Measurements from ENCODE around the gene TERT. TPM values are rescaled to one million over a fixed set of nuclear protein-coding genes. Genes with fewer than 3 reads are reported as not detected.

Gene TERT
- total RNA-seq, 1 donor from 2014 or later = not detected

DNA sequence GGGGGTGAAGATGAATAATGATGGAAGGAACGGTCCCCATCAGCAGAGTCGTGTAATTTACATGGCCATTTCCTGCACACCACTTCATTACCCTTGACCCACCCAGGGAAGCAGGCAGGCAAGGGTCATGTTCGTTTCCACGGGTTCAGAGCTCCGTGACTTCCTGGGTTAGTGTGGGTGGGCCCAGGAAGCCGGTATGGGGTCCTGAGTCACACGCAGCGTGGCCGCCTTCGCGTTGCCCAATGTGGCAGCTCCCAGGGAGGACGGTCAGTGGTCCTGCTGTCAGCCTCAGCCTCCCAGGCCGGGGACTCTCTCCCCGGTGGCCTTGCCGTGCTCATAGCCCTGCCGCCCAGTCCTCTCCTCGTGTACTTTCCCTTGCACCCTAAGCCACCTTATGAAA is 5.1 kb upstream of the TERT start:
- no peaks in the 10 kb centered on the region for H3K27me3 ChIP-seq
- H3K9me3 ChIP-seq = no peaks in the 10 kb centered on the region
- H3K36me3 ChIP-seq = no peaks in the 10 kb centered on the region
- peak in 1 of 2 donors; percentile 34 for DNase-seq (ENCODE audit: low spot score in 2 of 2)
- no peak for TF ChIP-seq CTCF (IDR thresholded peaks at IDR 0.05)
- H3K4me3 ChIP-seq = no peak overlapping the region
- H3K4me1 ChIP-seq = no peaks in the 10 kb centered on the region
- no peak overlapping the region for H3K27ac ChIP-seq
- intact Hi-C loops (cut with DNase I) = no loop called here

- Histone ChIP-seq H3K27me3 (no peaks in the 10 kb centered on the region), H3K36me3 (no peaks in the 10 kb centered on the region), H3K27ac (no peak overlapping the region), H3K9me3 (no peaks in the 10 kb centered on the region), H3K4me1 (no peaks in the 10 kb centered on the region), H3K4me3 (no peak overlapping the region)
- no peak for TF ChIP-seq CTCF (IDR thresholded peaks at IDR 0.05)
- intact Hi-C loops (cut with DNase I) = no loop called here
- peak in 1 of 2 donors; percentile 61 for DNase-seq (ENCODE audit: low spot score in 2 of 2)
Measured at GRCh38 chr5:1299511-1299850, 4.6 kb upstream of the TERT start.

DNA sequence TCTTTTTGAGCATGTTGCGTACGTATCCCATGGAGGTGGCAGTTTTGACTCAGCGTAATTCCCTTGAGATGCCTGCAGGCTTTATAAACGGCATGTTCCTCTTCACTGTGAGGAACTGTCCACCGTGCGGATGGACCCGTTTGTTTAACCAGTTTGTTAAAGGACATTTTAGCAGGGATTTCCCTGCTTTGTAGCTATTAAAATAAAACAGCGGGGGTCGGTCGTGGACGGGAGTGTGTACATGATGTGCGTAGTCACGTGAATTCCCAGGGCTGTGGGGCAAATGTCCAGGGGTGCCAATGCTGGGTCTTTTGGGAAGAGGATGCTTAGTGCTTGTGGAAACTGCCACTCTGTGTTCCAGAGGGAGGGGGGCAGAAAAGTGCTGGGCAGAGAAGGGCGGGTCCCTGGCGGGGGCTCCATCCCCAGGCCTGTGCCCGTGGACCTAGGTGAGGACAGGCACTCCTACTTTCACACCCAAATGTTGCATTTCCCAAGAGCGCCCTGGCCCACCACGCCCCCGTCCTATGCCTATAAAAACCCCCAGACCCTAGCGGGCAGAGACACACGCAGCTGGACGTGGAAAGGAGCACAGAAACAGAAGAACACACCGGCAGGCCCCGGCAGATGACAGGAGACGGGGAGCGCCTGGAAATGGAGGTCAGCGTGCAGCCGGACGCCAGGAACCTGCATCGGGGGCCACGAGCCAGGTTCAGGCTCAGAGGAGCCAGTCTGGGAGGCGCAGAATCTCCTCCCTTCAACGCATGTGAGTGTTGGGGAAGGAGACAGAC is 4.0 kb upstream of the TERT start:
- intact Hi-C loops (cut with DNase I) = no loop called here
- no peaks in the 10 kb centered on the region for H3K27me3 ChIP-seq
- no peak overlapping the region for H3K27ac ChIP-seq
- H3K4me3 ChIP-seq = no peak overlapping the region
- DNase-seq (ENCODE audit: low spot score in 2 of 2) = peak in 1 of 2 donors; percentile 56
- no peaks in the 10 kb centered on the region for H3K4me1 ChIP-seq
- H3K36me3 ChIP-seq = no peaks in the 10 kb centered on the region
- no peak for TF ChIP-seq CTCF (IDR thresholded peaks at IDR 0.05)
- H3K9me3 ChIP-seq = no peaks in the 10 kb centered on the region

- intact Hi-C loops (cut with DNase I) = no loop called here
- DNase-seq (ENCODE audit: low spot score in 2 of 2) = peak in 1 of 2 donors; percentile 40
- no peak for TF ChIP-seq CTCF (IDR thresholded peaks at IDR 0.05)
Measured at GRCh38 chr5:1298067-1298551, 3.2 kb upstream of the TERT start.

DNA sequence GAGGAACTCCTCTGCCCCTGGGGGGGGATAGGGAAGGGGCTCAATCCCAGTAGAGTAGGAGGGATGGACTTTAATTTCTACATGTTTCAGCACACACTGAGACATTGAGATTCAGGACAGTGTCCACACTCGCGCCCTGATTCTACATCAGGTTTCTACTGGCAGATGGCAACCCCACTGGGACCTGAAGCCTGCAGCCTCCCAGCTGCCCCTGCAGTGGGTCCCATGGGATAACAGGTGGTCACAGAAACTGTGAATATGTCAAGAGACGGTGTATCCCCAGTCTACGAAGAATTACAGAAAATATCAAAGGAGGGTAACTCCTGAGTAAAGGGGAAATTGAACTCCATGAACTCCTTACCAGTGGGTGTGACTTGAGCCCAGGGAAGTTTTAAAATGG is 2.4 kb upstream of the TERT start:
- no peaks in the 10 kb centered on the region for H3K27me3 ChIP-seq
- DNase-seq (ENCODE audit: low spot score in 2 of 2) = no peak

More at GRCh38 chr5:1298067-1298551, 3.2 kb upstream of the TERT start:
- H3K27me3 ChIP-seq = no peaks in the 10 kb centered on the region
- no peak overlapping the region for H3K4me3 ChIP-seq
- H3K9me3 ChIP-seq = no peaks in the 10 kb centered on the region
- no peak overlapping the region for H3K27ac ChIP-seq
- H3K4me1 ChIP-seq = no peaks in the 10 kb centered on the region
- no peaks in the 10 kb centered on the region for H3K36me3 ChIP-seq

More for the DNA sequence above, 2.4 kb upstream of the TERT start:
- intact Hi-C loops (cut with DNase I) = no loop called here
- Histone ChIP-seq H3K4me3 (no peak overlapping the region), H3K36me3 (no peaks in the 10 kb centered on the region), H3K9me3 (no peaks in the 10 kb centered on the region), H3K27ac (no peak overlapping the region), H3K4me1 (no peaks in the 10 kb centered on the region)
- no peak for TF ChIP-seq CTCF (IDR thresholded peaks at IDR 0.05)
